Measurements from ENCODE around the gene GPR142. TPM values are rescaled to one million over a fixed set of nuclear protein-coding genes. Genes with fewer than 3 reads are reported as not detected.

Gene GPR142
- total RNA-seq, 1 experiment from 2014 or later = 0.33 TPM

GRCh38 chr17:74356646-74357465 is 10.4 kb upstream of the GPR142 start:
- Mint-ChIP-seq H3K9me3 (no peaks in the 10 kb centered on the region; a peak in 1 of 5 replicates), H3K27ac (no peak overlapping the region), H3K4me1 (peaks cover 14 to 32% of the 10 kb centered on the region in 2 experiments), H3K36me3 (ENCODE audit: insufficient read depth in 1 of 3, low read depth in 3 of 3) (peaks cover 0 to 9% (median 7%) of the 10 kb centered on the region in 3 experiments; a peak in 4 of 7 replicates), H3K27me3 (ENCODE audit: low read depth) (peaks cover 83% of the 10 kb centered on the region), H3K4me3 (peak overlapping the region in 1 of 2 experiments; percentile 50; a peak in 2 of 5 replicates)
- Histone ChIP-seq H2BK12ac (ENCODE audit: insufficient read length, low read depth, low read length) (no peak overlapping the region), H3T11ph (ENCODE audit: low read length) (no peak overlapping the region), H2AK5ac (ENCODE audit: insufficient read length, low read length) (no peak overlapping the region), H3K27me3 (ENCODE audit: insufficient read depth, low read length) (peaks cover 12% of the 10 kb centered on the region; the same call in 1 of the 2 replicates), H4K91ac (ENCODE audit: insufficient read length, low read depth, low read length) (no peak overlapping the region), H3K4me2 (ENCODE audit: insufficient read depth, insufficient read length, low read length) (no peak overlapping the region), H3K79me2 (ENCODE audit: insufficient read depth, low read length) (no peaks in the 10 kb centered on the region), H4K8ac (replicated peaks; ENCODE audit: insufficient read length, low read depth, low read length) (no peak overlapping the region), H3K9me3 (ENCODE audit: control insufficient read depth, low read depth, low read length) (no peaks in the 10 kb centered on the region), H3K9ac (ENCODE audit: extremely low read depth, insufficient read length, low read length) (no peak overlapping the region), H2BK5ac (ENCODE audit: insufficient read length, low read length) (no peak overlapping the region), H2BK120ac (ENCODE audit: low read depth, low read length, poor library complexity, severe bottlenecking) (no peak overlapping the region), H3K79me1 (ENCODE audit: insufficient read depth, low read depth, low read length, poor library complexity, severe bottlenecking) (no peaks in the 10 kb centered on the region), H4K20me1 (ENCODE audit: control insufficient read depth, insufficient read depth, insufficient read length) (no peaks in the 10 kb centered on the region), H3K4me1 (ENCODE audit: insufficient read depth, low read length) (0 out of 2 replicates have a peak, but pooled peaks cover 2% of the 10 kb centered on the region), H4K5ac (ENCODE audit: insufficient read length, low read depth, low read length) (no peak overlapping the region), H3K23me2 (ENCODE audit: insufficient read length, low read depth, low read length, poor library complexity, severe bottlenecking) (peaks cover 3% of the 10 kb centered on the region), H3K14ac (ENCODE audit: insufficient read depth, low read length) (no peak overlapping the region), H2AFZ (ENCODE audit: low read length) (no peak overlapping the region), H3K18ac (ENCODE audit: insufficient read length, low read depth, low read length) (no peak overlapping the region), H3K56ac (ENCODE audit: insufficient read length, low read depth, low read length) (no peak overlapping the region), H3K23ac (ENCODE audit: insufficient read length, low read depth, low read length) (no peak overlapping the region), H3K27ac (ENCODE audit: insufficient read length, low read depth, low read length) (no peak overlapping the region), H3K4ac (ENCODE audit: low read depth, low read length) (no peak overlapping the region), H2BK20ac (ENCODE audit: low read depth, low read length, poor library complexity, severe bottlenecking) (no peak overlapping the region), H2BK15ac (ENCODE audit: low read depth, low read length) (no peak overlapping the region)
- WGBS (ENCODE audit: extremely low coverage, insufficient read length, low lambda C conversion rate) = no CpG with 5 or more reads among the region's 105 CpGs
- DNase-seq = peak; percentile 65
- no peak for TF ChIP-seq CTCF (conservative IDR thresholded peaks at IDR 0.05)
